GM12878 (cell line): ENCODE results near the gene CD69. TPM values are rescaled to one million over a fixed set of nuclear protein-coding genes. Genes with fewer than 3 reads are reported as not detected.

Experiments
- ATF2 ChIP-seq: IDR thresholded peaks from 2 replicates; pipeline ENCODE4 v1.6.1; 2012; ENCODE audit warnings: low read length, inconsistent platforms
- EZH2 ChIP-seq: IDR thresholded peaks from 2 replicates; pipeline ENCODE4 v1.6.1; 2012; ENCODE audit warnings: low read depth, mild to moderate bottlenecking, control low read depth, inconsistent platforms, low read length, borderline replicate concordance; ENCODE audit not compliant: control insufficient read depth
- IRF3 ChIP-seq: fragments of 450-650 bp; IDR thresholded peaks from 2 replicates; pipeline ENCODE4 v1.6.1; 2014; ENCODE audit warnings: mild to moderate bottlenecking
- IRF4 ChIP-seq: IDR thresholded peaks from 2 replicates; pipeline ENCODE4 v1.6.1; 2011; ENCODE audit warnings: low read depth, low read length
- JUNB ChIP-seq: IDR thresholded peaks from 2 replicates; pipeline ENCODE4 v1.6.1; 2016; ENCODE audit warnings: antibody characterized with exemption, mild to moderate bottlenecking
- MXI1 ChIP-seq: fragments of 150-350 bp; IDR thresholded peaks from 2 replicates; pipeline ENCODE4 v1.6.1; 2011; ENCODE audit warnings: low read depth, mild to moderate bottlenecking, inconsistent platforms, low read length, improper control_type of control experiment
- NFYB ChIP-seq: IDR thresholded peaks from 2 replicates; pipeline ENCODE4 v1.6.1; 2011; ENCODE audit warnings: low read depth, mild to moderate bottlenecking, low read length, improper control_type of control experiment, moderate library complexity; ENCODE audit not compliant: insufficient read depth
- PAX8 ChIP-seq: fragments of 450-650 bp; IDR thresholded peaks from 2 replicates; pipeline ENCODE4 v1.6.1; 2017; ENCODE audit warnings: mild to moderate bottlenecking, moderate library complexity
- POLR2AphosphoS5 ChIP-seq: IDR thresholded peaks from 2 replicates; pipeline ENCODE4 v1.6.1; 2011; ENCODE audit warnings: mild to moderate bottlenecking, low read length, inconsistent platforms
- RELA ChIP-seq: fragments of 450-650 bp; IDR thresholded peaks from 2 replicates; pipeline ENCODE4 v1.8.0; 2014; ENCODE audit warnings: borderline replicate concordance; ENCODE audit not compliant: partially characterized antibody
- SMARCA5 ChIP-seq: fragments of 450-650 bp; IDR thresholded peaks from 2 replicates; pipeline ENCODE4 v1.6.1; 2017; ENCODE audit warnings: mild to moderate bottlenecking
- SMC3 ChIP-seq: IDR thresholded peaks from 2 replicates; pipeline ENCODE4 v1.6.1; 2011; ENCODE audit warnings: low read length, improper control_type of control experiment, borderline replicate concordance
- SP1 ChIP-seq: IDR thresholded peaks from one replicate; pipeline ENCODE4 v1.6.1; 2011; ENCODE audit warnings: low read depth, low read length
- STAT1 ChIP-seq: fragments of 450-650 bp; conservative IDR thresholded peaks from 2 replicates; pipeline ENCODE4 v1.6.1; 2014; ENCODE audit warnings: antibody characterized with exemption, mild to moderate bottlenecking
- TARDBP ChIP-seq: IDR thresholded peaks from 2 replicates; pipeline ENCODE4 v1.6.1; 2016; ENCODE audit warnings: borderline replicate concordance
- TCF12 ChIP-seq: IDR thresholded peaks from 2 replicates; pipeline ENCODE4 v1.6.1; 2011; ENCODE audit warnings: low read depth, mild to moderate bottlenecking, low read length
- USF1 ChIP-seq: IDR thresholded peaks from 2 replicates; pipeline ENCODE4 v1.6.1; 2011; ENCODE audit warnings: borderline replicate concordance, low read depth, mild to moderate bottlenecking, moderate library complexity, mixed read lengths, low read length; ENCODE audit not compliant: insufficient read depth; ENCODE audit errors: extremely low read length
- ZNF687 ChIP-seq: fragments of 450-650 bp; IDR thresholded peaks from 2 replicates; pipeline ENCODE4 v1.6.1; 2017; ENCODE audit warnings: mild to moderate bottlenecking, moderate library complexity
- ZSCAN29 ChIP-seq: fragments of 450-650 bp; IDR thresholded peaks from 2 replicates; pipeline ENCODE4 v1.6.1; 2017; ENCODE audit warnings: mild to moderate bottlenecking, moderate library complexity
- polyA plus RNA-seq, 11 experiments: library from polyadenylated mRNA; depleted of rRNA in 4 of 11; unstranded in 6 of 11; stranded (reverse) in 5 of 11; fragments of >200 nt; fragmentation: Nextera tagmentation in 4 of 11; fragmentation: Illumina TruSeq in 1 of 11; extraction: Ambion mirVana in 4 of 11; extraction: Trizol in 1 of 11; gene quantifications; 1 replicate in 1 of 11; 2 replicates in 10 of 11; pipeline versions ENCODE4 v1.2.1 to v1.2.3, GENCODE V29; 2011 to 2016; ENCODE audit warnings: inconsistent platforms in 2 of 11, missing spikeins in 2 of 11, low read depth in 1 of 11
- total RNA-seq, 4 experiments: library from RNA; depleted of rRNA in 3 of 4; stranded (reverse); fragments of >200 nt in 3 of 4; fragmentation: Illumina TruSeq in 1 of 4; extraction: Trizol in 1 of 4; gene quantifications; 2 replicates each; pipeline versions ENCODE4 v1.2.1 to v1.2.3, GENCODE V29; 2013 to 2021

Gene CD69
- total and polyA plus RNA-seq, 10 of the 15 experiments (the other 5 are each of a cell fraction or from before 2014, with no cell fraction given), result 7.3 to 156 (median 15.0) TPM

- TF ChIP-seq USF1 (no peak), POLR2AphosphoS5 (peak; percentile 52; the same call in 1 of the 2 replicates), IRF3 (no peak), TARDBP (no peak), IRF4 (peak; percentile 90), ZNF687 (no peak), SMARCA5 (no peak), SP1 (peak; percentile 77), MXI1 (peak; percentile 21; the same call in 1 of the 2 replicates), EZH2 (0 out of 2 replicates have a peak, but pooled peaks have one; percentile 86), PAX8 (no peak), ATF2 (peak; percentile 99), SMC3 (no peak), RELA (peak; percentile 15), ZSCAN29 (0 out of 2 replicates have a peak, but pooled peaks have one; percentile 46), STAT1 (no peak), NFYB (no peak), JUNB (peak; percentile 94), TCF12 (peak; percentile 95)
Observed at GRCh38 chr12:9741726-9742125, 19.0 kb downstream of the CD69 start (continued).
